GM20000 (cell line): ENCODE measurements around the gene SPAG16.

Experiments
- DNase-seq: peaks from one replicate; pipeline ENCODE4 v3.0.0; 2012; ENCODE audit warnings: low spot score
- CTCF ChIP-seq: IDR thresholded peaks from 2 replicates; pipeline ENCODE4 v1.5.1; 2012; ENCODE audit warnings: mild to moderate bottlenecking, control low read depth; ENCODE audit errors: extremely low read depth, missing control alignments

The SPAG16 gene

GRCh38 chr2:214180071-214180470 is 895.8 kb downstream of the SPAG16 start:
- no peak for DNase-seq
- TF ChIP-seq CTCF, result no peak

GRCh38 chr2:214180686-214181085 is 896.4 kb downstream of the SPAG16 start:
- no peak for TF ChIP-seq CTCF
- DNase-seq, result no peak

GRCh38 chr2:214184461-214184860 is 900.2 kb downstream of the SPAG16 start:
- TF ChIP-seq CTCF, result no peak
- no peak for DNase-seq

- TF ChIP-seq CTCF, result no peak
- no peak for DNase-seq
Observed at GRCh38 chr2:214185546-214185945, 901.3 kb downstream of the SPAG16 start.

GRCh38 chr2:214192711-214193110 is 908.4 kb downstream of the SPAG16 start:
- no peak for DNase-seq
- TF ChIP-seq CTCF, result no peak

GRCh38 chr2:214193943-214194342 is 909.7 kb downstream of the SPAG16 start:
- no peak for DNase-seq
- no peak for TF ChIP-seq CTCF

- TF ChIP-seq CTCF, result no peak
Observed at GRCh38 chr2:214196260-214196659, 912.0 kb downstream of the SPAG16 start.

More at GRCh38 chr2:214196260-214196659, 912.0 kb downstream of the SPAG16 start:
- DNase-seq, result no peak
